PC-9 (cell line): ENCODE data around the gene MACC1. TPM values are rescaled to one million over a fixed set of nuclear protein-coding genes. Genes with fewer than 3 reads are reported as not detected.
A peak's percentile ranks its signal among the peaks of the same experiment; 100 is the strongest.

Experiments
- BruUV-seq: library from RNA; stranded (reverse); fragments of 400-500 nt; replicated peaks from 2 replicates; lab custom pipeline; 2021; lab: Mats Ljungman, UMichigan
- CTCF ChIA-PET: fragments of 300-600 bp; sonication (Branson Sonifier 250); formaldehyde crosslinking; loops from one replicate; lab custom pipeline; 2022; ENCODE audit warnings: antibody characterized with exemption; lab: Charles Lee
- POLR2A ChIA-PET: fragments of 300-600 bp; sonication (Branson Sonifier 250); formaldehyde crosslinking; loops from one replicate; lab custom pipeline; 2022; ENCODE audit warnings: antibody characterized with exemption; ENCODE audit not compliant: unreplicated experiment; lab: Charles Lee
- DNase-seq, 2 experiments: peaks; one replicate each; pipeline versions ENCODE4 v3.0.0 to v3.0.0-alpha.2; 2015 to 2022; ENCODE audit warnings: mixed read lengths in 1 of 2
- H2AFZ ChIP-seq: fragments of 200-600 bp; sonication (generic); 2 replicates; pipeline ENCODE4 v1.8.1; 2017; ENCODE audit warnings: antibody characterized with exemption
- H3F3A ChIP-seq: fragments of 200-600 bp; sonication (generic); 2 replicates; pipeline ENCODE4 v1.8.1; 2017; ENCODE audit warnings: antibody characterized with exemption, mild to moderate bottlenecking, low read depth; ENCODE audit not compliant: insufficient read depth
- H3K27ac ChIP-seq: fragments of 200-600 bp; sonication (generic); 2 replicates; pipeline ENCODE4 v1.6.1; 2016; ENCODE audit warnings: mixed run types
- H3K27me3 ChIP-seq: fragments of 200-600 bp; sonication (generic); 2 replicates; pipeline ENCODE4 v1.6.1; 2016; ENCODE audit warnings: low read depth, mixed run types; ENCODE audit not compliant: insufficient read depth
- H3K36me3 ChIP-seq: fragments of 200-600 bp; sonication (generic); 2 replicates; pipeline ENCODE4 v1.6.1; 2016; ENCODE audit warnings: low read depth, mixed run types
- H3K4me1 ChIP-seq: fragments of 200-600 bp; sonication (generic); replicated peaks from 2 replicates; pipeline ENCODE4 v1.6.1; 2016; ENCODE audit warnings: mixed run types; ENCODE audit not compliant: insufficient read depth
- H3K4me2 ChIP-seq: fragments of 200-600 bp; sonication (generic); 2 replicates; pipeline ENCODE4 v1.6.1; 2017; ENCODE audit warnings: mixed run types
- H3K4me3 ChIP-seq: fragments of 200-600 bp; sonication (generic); 2 replicates; pipeline ENCODE4 v1.6.1; 2016; ENCODE audit warnings: mixed run types
- H3K79me2 ChIP-seq: fragments of 200-600 bp; sonication (generic); 2 replicates; pipeline ENCODE4 v1.6.1; 2017; ENCODE audit warnings: low read depth, mixed run types
- H3K9me2 ChIP-seq: fragments of 200-600 bp; sonication (generic); 2 replicates; pipeline ENCODE4 v1.8.1; 2017; ENCODE audit warnings: mild to moderate bottlenecking; ENCODE audit not compliant: insufficient read depth
- H3K9me3 ChIP-seq: fragments of 200-600 bp; sonication (generic); 2 replicates; pipeline ENCODE4 v1.8.1; 2016; ENCODE audit warnings: low read depth; ENCODE audit not compliant: insufficient read depth
- H4K20me1 ChIP-seq: fragments of 200-600 bp; sonication (generic); 2 replicates; pipeline ENCODE4 v1.8.1; 2017; ENCODE audit not compliant: insufficient read depth
- CTCF ChIP-seq: fragments of 200-600 bp; sonication (generic); conservative IDR thresholded peaks from 2 replicates; pipeline ENCODE4 v1.6.1; 2017; ENCODE audit warnings: mixed run types, antibody characterized with exemption, mild to moderate bottlenecking, moderate library complexity
- EZH2 ChIP-seq: fragments of 200-600 bp; sonication (generic); IDR thresholded peaks from 2 replicates; pipeline ENCODE4 v1.8.0; 2017; ENCODE audit warnings: antibody characterized with exemption, low read depth
- intact Hi-C: fragments of 100-400 bp; cut with micrococcal nuclease; formaldehyde crosslinking; loops from one replicate; pipeline ENCODE4 v1.10.0; 2022; ENCODE audit not compliant: unreplicated experiment
- total RNA-seq: library from RNA; stranded (reverse); gene quantifications from 2 replicates; pipeline ENCODE4 v1.2.3, GENCODE V29; 2021

MACC1 gene
- total RNA-seq, 1 experiment from 2014 or later: 50.8 TPM

DNA sequence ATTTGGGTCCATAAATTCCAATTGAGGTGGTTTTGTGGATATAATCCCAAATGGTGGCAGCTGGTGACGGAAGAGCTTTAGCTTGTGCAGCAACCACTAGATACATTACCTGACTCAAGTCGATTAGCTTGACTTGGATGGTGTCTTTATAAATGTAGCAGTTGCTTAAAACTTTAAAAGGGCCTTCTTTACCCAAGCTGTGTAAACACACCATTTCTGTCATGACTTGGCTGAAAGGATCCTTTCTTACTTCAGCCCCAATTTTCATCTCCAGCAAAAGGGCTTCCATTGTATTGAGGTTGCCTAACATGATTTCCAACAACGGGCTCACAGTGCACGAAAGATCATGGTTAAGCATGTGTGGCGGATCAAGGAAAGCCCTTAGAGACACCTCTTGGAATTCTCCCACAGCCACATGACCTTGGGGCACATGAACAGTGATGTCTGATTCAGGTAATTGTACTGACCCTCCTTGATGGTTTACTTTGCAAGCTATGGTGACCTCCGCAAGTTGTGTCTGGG is 57.9 kb downstream of the MACC1 start:
- no peak for DNase-seq
- no TSS peak for BruUV-seq
- POLR2A ChIA-PET: no interaction called here
- no peaks in the 10 kb centered on the region; the same call in 1 of the 2 replicates for H3K9me3 ChIP-seq
- H3K27ac ChIP-seq: no peak overlapping the region
- H3F3A ChIP-seq: no peaks in the 10 kb centered on the region
- H3K9me2 ChIP-seq: no peaks in the 10 kb centered on the region
- no peak overlapping the region for H3K4me2 ChIP-seq
- no peaks in the 10 kb centered on the region for H3K27me3 ChIP-seq
- H4K20me1 ChIP-seq: no peaks in the 10 kb centered on the region
- CTCF ChIA-PET: no interaction called here
- H3K79me2 ChIP-seq: no peaks in the 10 kb centered on the region
- H3K4me3 ChIP-seq: no peak overlapping the region
- H3K4me1 ChIP-seq: no peaks in the 10 kb centered on the region
- intact Hi-C loops: loop anchor here (5.0 kb wide), 1 partner anchor 153 kb away; no protein-coding TSS in a partner anchor
- H3K36me3 ChIP-seq: peaks cover 31% of the 10 kb centered on the region
- no peak overlapping the region for H2AFZ ChIP-seq
- TF ChIP-seq CTCF (no peak), EZH2 (no peak)

GRCh38 chr7:20158684-20159083 is 58.5 kb downstream of the MACC1 start:
- no peaks in the 10 kb centered on the region for H3K79me2 ChIP-seq
- no peak; the same call in 1 of the 2 replicates for TF ChIP-seq CTCF
- no peak for TF ChIP-seq EZH2
- no peak overlapping the region for H2AFZ ChIP-seq
- no peak overlapping the region for H3K4me3 ChIP-seq
- no peaks in the 10 kb centered on the region for H3K27me3 ChIP-seq
- peaks cover 35% of the 10 kb centered on the region for H3K36me3 ChIP-seq
- H3K27ac ChIP-seq: no peak overlapping the region
- ChIA-PET CTCF (no interaction called here), POLR2A (no interaction called here)
- no peak for DNase-seq
- intact Hi-C loops: loop anchor here (1.0 to 5.0 kb wide), 2 partner anchors 154 to 440 kb away; no protein-coding TSS in a partner anchor
- H4K20me1 ChIP-seq: no peaks in the 10 kb centered on the region
- no peaks in the 10 kb centered on the region; the same call in 1 of the 2 replicates for H3K9me3 ChIP-seq
- H3F3A ChIP-seq: no peaks in the 10 kb centered on the region
- H3K4me2 ChIP-seq: no peak overlapping the region
- H3K4me1 ChIP-seq: no peaks in the 10 kb centered on the region
- BruUV-seq: TSS peak; percentile 15
- H3K9me2 ChIP-seq: no peaks in the 10 kb centered on the region

DNA sequence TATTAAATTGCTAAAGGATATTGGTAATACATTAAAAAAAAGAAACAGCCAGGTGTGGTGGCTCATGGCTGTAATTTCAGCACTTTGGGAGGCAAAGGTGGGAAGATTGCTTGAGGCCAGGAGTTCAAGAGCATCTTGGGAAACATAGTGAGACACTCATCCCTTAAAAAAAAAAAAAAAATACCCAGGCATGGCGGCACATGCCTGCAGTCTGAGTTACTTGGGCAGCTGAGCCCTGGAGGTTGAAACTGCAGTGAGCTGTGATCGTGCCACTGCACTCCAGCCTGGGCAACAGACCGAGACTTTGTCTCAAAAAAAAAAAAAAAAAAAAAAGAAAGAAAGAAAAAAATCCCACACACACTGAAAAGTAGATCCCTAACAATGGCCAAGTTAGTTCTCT is 59.7 kb downstream of the MACC1 start:
- no peak overlapping the region for H3K4me2 ChIP-seq
- no peaks in the 10 kb centered on the region for H3F3A ChIP-seq
- ChIA-PET CTCF (no interaction called here), POLR2A (no interaction called here)
- peaks cover 10% of the 10 kb centered on the region for H3K4me1 ChIP-seq
- no peaks in the 10 kb centered on the region for H4K20me1 ChIP-seq
- TF ChIP-seq EZH2: no peak
- no peak for TF ChIP-seq CTCF
- DNase-seq: no peak
- H3K36me3 ChIP-seq: peaks cover 45% of the 10 kb centered on the region
- no peak overlapping the region for H2AFZ ChIP-seq
- H3K4me3 ChIP-seq: no peak overlapping the region
- intact Hi-C loops: loop anchor here (5.0 kb wide), 1 partner anchor 155 kb away; no protein-coding TSS in a partner anchor
- H3K27ac ChIP-seq: no peak overlapping the region
- H3K9me3 ChIP-seq: no peaks in the 10 kb centered on the region; the same call in 1 of the 2 replicates
- no TSS peak for BruUV-seq
- no peaks in the 10 kb centered on the region for H3K9me2 ChIP-seq
- H3K27me3 ChIP-seq: no peaks in the 10 kb centered on the region
- H3K79me2 ChIP-seq: no peaks in the 10 kb centered on the region
